HepG2 (cell line): ENCODE results near the gene NEDD4L. TPM values are rescaled to one million over a fixed set of nuclear protein-coding genes. Genes with fewer than 3 reads are reported as not detected.
A peak's percentile ranks its signal among the peaks of the same experiment; 100 is the strongest.

Experiments
- AFF4 ChIP-seq: sonication (generic); formaldehyde crosslinking; IDR thresholded peaks from 2 replicates; pipeline ENCODE4 v1.4.0; 2020; ENCODE audit warnings: missing genetic modification reagents
- CBFB ChIP-seq: sonication (generic); formaldehyde crosslinking; IDR thresholded peaks from 2 replicates; pipeline ENCODE4 v1.4.0; 2020; ENCODE audit warnings: missing genetic modification reagents
- CBX5 ChIP-seq: sonication (generic); formaldehyde crosslinking; IDR thresholded peaks from 2 replicates; pipeline ENCODE4 v1.4.0; 2020; ENCODE audit warnings: missing genetic modification reagents, borderline replicate concordance
- FOSL2 ChIP-seq: sonication (generic); formaldehyde crosslinking; IDR thresholded peaks from 2 replicates; pipeline ENCODE4 v1.4.0; 2020; ENCODE audit warnings: missing genetic modification reagents
- FOXA3 ChIP-seq: IDR thresholded peaks from 2 replicates; pipeline ENCODE4 v1.6.1; 2016; ENCODE audit warnings: missing genetic modification reagents, missing compliant biosample characterization
- GPN1 ChIP-seq: sonication (generic); formaldehyde crosslinking; IDR thresholded peaks from 2 replicates; pipeline ENCODE4 v1.5.1; 2020; ENCODE audit warnings: missing genetic modification reagents, borderline replicate concordance
- HES4 ChIP-seq: sonication (generic); formaldehyde crosslinking; IDR thresholded peaks from 2 replicates; pipeline ENCODE4 v1.9.0; 2021; ENCODE audit warnings: mild to moderate bottlenecking, missing genetic modification reagents, borderline replicate concordance
- JDP2 ChIP-seq: sonication (generic); formaldehyde crosslinking; IDR thresholded peaks from 2 replicates; pipeline ENCODE4 v1.8.1; 2022; ENCODE audit warnings: missing genetic modification reagents, borderline replicate concordance
- MYC ChIP-seq: sonication (generic); formaldehyde crosslinking; IDR thresholded peaks from 2 replicates; pipeline ENCODE4 v1.9.0; 2021; ENCODE audit warnings: missing genetic modification reagents, borderline replicate concordance
- NFIC ChIP-seq: IDR thresholded peaks from 2 replicates; pipeline ENCODE4 v1.6.1; 2012; ENCODE audit warnings: mild to moderate bottlenecking, low read length, inconsistent platforms
- NFYC ChIP-seq: IDR thresholded peaks from 2 replicates; pipeline ENCODE4 v1.6.1; 2016; ENCODE audit warnings: missing genetic modification reagents, missing compliant biosample characterization
- PAF1 ChIP-seq: IDR thresholded peaks from 2 replicates; pipeline ENCODE4 v1.6.1; 2016; ENCODE audit warnings: missing genetic modification reagents, missing compliant biosample characterization
- RBM22 ChIP-seq: fragments of 200-400 bp; formaldehyde crosslinking; optimal IDR thresholded peaks from 2 replicates; pipeline ENCODE3; 2017; ENCODE audit warnings: mild to moderate bottlenecking, low read length, moderate library complexity
- SALL2 ChIP-seq: sonication (generic); formaldehyde crosslinking; IDR thresholded peaks from 2 replicates; pipeline ENCODE4 v1.8.1; 2023; ENCODE audit warnings: mild to moderate bottlenecking, missing genetic modification reagents, inconsistent platforms
- SSRP1 ChIP-seq: IDR thresholded peaks from 2 replicates; pipeline ENCODE4 v1.6.1; 2016; ENCODE audit warnings: control low read depth
- TARDBP ChIP-seq: sonication (generic); formaldehyde crosslinking; IDR thresholded peaks from 2 replicates; pipeline ENCODE4 v1.8.0; 2022; ENCODE audit warnings: mild to moderate bottlenecking, missing genetic modification reagents
- TGIF2 ChIP-seq: IDR thresholded peaks from 2 replicates; pipeline ENCODE4 v1.6.1; 2016; ENCODE audit warnings: control low read depth, missing compliant biosample characterization
- THAP9 ChIP-seq: sonication (generic); formaldehyde crosslinking; IDR thresholded peaks from 2 replicates; pipeline ENCODE4; 2020; ENCODE audit warnings: missing genetic modification reagents, mild to moderate bottlenecking, borderline replicate concordance
- ZBTB1 ChIP-seq: sonication (generic); formaldehyde crosslinking; IDR thresholded peaks from 2 replicates; pipeline ENCODE4 v1.4.0; 2020; ENCODE audit warnings: missing genetic modification reagents, borderline replicate concordance
- ZC3H4 ChIP-seq: sonication (generic); formaldehyde crosslinking; IDR thresholded peaks from 2 replicates; pipeline ENCODE4 v1.4.0; 2020; ENCODE audit warnings: missing genetic modification reagents, borderline replicate concordance
- ZMAT3 ChIP-seq: sonication (generic); formaldehyde crosslinking; conservative IDR thresholded peaks from 2 replicates; pipeline ENCODE4 v1.7.0; 2021; ENCODE audit warnings: missing genetic modification reagents
- ZNF264 ChIP-seq: sonication (generic); formaldehyde crosslinking; IDR thresholded peaks from 2 replicates; pipeline ENCODE4 v1.4.0; 2020; ENCODE audit warnings: missing genetic modification reagents
- ZNF331 ChIP-seq: sonication (generic); formaldehyde crosslinking; IDR thresholded peaks from 2 replicates; pipeline ENCODE4 v1.4.0; 2020; ENCODE audit warnings: missing genetic modification reagents
- ZNF441 ChIP-seq: sonication (generic); formaldehyde crosslinking; IDR thresholded peaks from 2 replicates; pipeline ENCODE4 v1.7.0; 2021; ENCODE audit warnings: missing genetic modification reagents, borderline replicate concordance
- ZNF550 ChIP-seq: sonication (generic); formaldehyde crosslinking; IDR thresholded peaks from 2 replicates; pipeline ENCODE4 v1.4.0; 2020; ENCODE audit warnings: mild to moderate bottlenecking, missing genetic modification reagents, borderline replicate concordance
- ZNF713 ChIP-seq: sonication (generic); formaldehyde crosslinking; IDR thresholded peaks from 2 replicates; pipeline ENCODE4 v1.4.0; 2020; ENCODE audit warnings: mild to moderate bottlenecking, missing genetic modification reagents
- ZNF768 ChIP-seq: sonication (generic); formaldehyde crosslinking; IDR thresholded peaks from 2 replicates; pipeline ENCODE4 v1.4.0; 2020; ENCODE audit warnings: missing genetic modification reagents
- ZNF878 ChIP-seq: sonication (generic); formaldehyde crosslinking; IDR thresholded peaks from 2 replicates; pipeline ENCODE4 v1.8.1; 2023; ENCODE audit warnings: mild to moderate bottlenecking, missing genetic modification reagents, moderate library complexity
- polyA plus RNA-seq, 8 experiments: library from polyadenylated mRNA; depleted of rRNA in 3 of 8; stranded (reverse) in 7 of 8; unstranded in 1 of 8; fragments of >200 nt; fragmentation: Illumina TruSeq in 4 of 8; extraction: Trizol in 4 of 8; gene quantifications; 2 replicates each; pipeline versions ENCODE4 v1.2.1 to v1.2.3, GENCODE V29; 2011 to 2016; ENCODE audit warnings: low read depth in 4 of 8, missing spikeins in 1 of 8, mixed read lengths in 1 of 8; ENCODE audit not compliant: insufficient read depth in 1 of 8
- total RNA-seq, 5 experiments: library from RNA; depleted of rRNA; stranded (reverse); fragments of >200 nt; fragmentation: Illumina TruSeq; extraction: Trizol; gene quantifications; 2 replicates each; pipeline ENCODE4 v1.2.3, GENCODE V29; 2016; ENCODE audit warnings: low read depth in 1 of 5

Gene NEDD4L
- total and polyA plus RNA-seq, 2 of the 13 experiments (the other 11 are each of a cell fraction or from before 2014, with no cell fraction given) = 168 to 390 TPM

GRCh38 chr18:58407263-58407648 is 363.2 kb downstream of the NEDD4L start (continued):
- TF ChIP-seq ZMAT3 (CRISPR knock-in tag) (no peak), ZNF878 (CRISPR knock-in tag) (no peak), FOSL2 (peak; percentile 69), RBM22 (peak; percentile 30), ZC3H4 (CRISPR knock-in tag) (peak; percentile 63), ZNF264 (no peak), SALL2 (CRISPR knock-in tag) (0 out of 2 replicates have a peak, but pooled peaks have one; percentile 13), ZNF331 (CRISPR knock-in tag) (no peak; the same call in 1 of the 2 replicates), THAP9 (CRISPR knock-in tag) (no peak), PAF1 (0 out of 2 replicates have a peak, but pooled peaks have one; percentile 18), HES4 (CRISPR knock-in tag) (no peak), NFYC (no peak), GPN1 (CRISPR knock-in tag) (no peak), AFF4 (CRISPR knock-in tag) (0 out of 2 replicates have a peak, but pooled peaks have one; percentile 73), TGIF2 (CRISPR knock-in tag) (no peak), ZNF550 (no peak), TARDBP (CRISPR knock-in tag) (no peak), FOXA3 (CRISPR knock-in tag) (peak; percentile 72; the same call in 1 of the 2 replicates), ZBTB1 (CRISPR knock-in tag) (no peak), ZNF768 (CRISPR knock-in tag) (no peak), ZNF713 (CRISPR knock-in tag) (no peak), NFIC (no peak), CBFB (CRISPR knock-in tag) (0 out of 2 replicates have a peak, but pooled peaks have one; percentile 10), SSRP1 (CRISPR knock-in tag) (0 out of 2 replicates have a peak, but pooled peaks have one; percentile 19), CBX5 (CRISPR knock-in tag) (peak; percentile 75; the same call in 1 of the 2 replicates), ZNF441 (CRISPR knock-in tag) (no peak), JDP2 (no peak), MYC (no peak)
